Retinal pigment epithelial cell (primary cell): ENCODE measurements around the gene EPB41.
"Not testable (repeated sequence)": the region's sequence is repeated elsewhere in the genome, so short reads cannot be mapped to it uniquely, and the experiment has no call there.

Experiments used
- DNase-seq: peaks from one replicate; pipeline ENCODE4 v3.0.0-alpha.2; 2010; ENCODE audit warnings: low read depth
- H3K4me3 ChIP-seq: 2 replicates; pipeline ENCODE4 v1.5.1; 2011; ENCODE audit warnings: mild to moderate bottlenecking, low read length, control low read depth, moderate library complexity
- CTCF ChIP-seq: conservative IDR thresholded peaks from 2 replicates; pipeline ENCODE4 v1.5.1; 2011; ENCODE audit warnings: low read depth, low read length, control low read depth, inconsistent platforms

EPB41 gene

GRCh38 chr1:29148656-29149491 is 234.5 kb downstream of the EPB41 start:
- H3K4me3 ChIP-seq = no peak overlapping the region
- no peak for TF ChIP-seq CTCF
- no peak for DNase-seq

- not testable (repeated sequence) for DNase-seq, H3K4me3 ChIP-seq
Measured at GRCh38 chr1:29150346-29150745, 236.0 kb downstream of the EPB41 start.

GRCh38 chr1:29152046-29152805 is 237.9 kb downstream of the EPB41 start:
- no peak overlapping the region for H3K4me3 ChIP-seq

GRCh38 chr1:29156543-29157268 is 242.3 kb downstream of the EPB41 start:
- TF ChIP-seq CTCF = no peak
- no peak overlapping the region for H3K4me3 ChIP-seq
- peak; percentile 92 for DNase-seq

More at GRCh38 chr1:29152046-29152805, 237.9 kb downstream of the EPB41 start:
- no peak for TF ChIP-seq CTCF
- no peak for DNase-seq

- no peak for DNase-seq
- TF ChIP-seq CTCF = no peak
Measured at GRCh38 chr1:29157269-29157601, 242.9 kb downstream of the EPB41 start.

GRCh38 chr1:29159773-29160172 is 245.4 kb downstream of the EPB41 start:
- DNase-seq = no peak
- no peak overlapping the region for H3K4me3 ChIP-seq
- TF ChIP-seq CTCF = no peak

More at GRCh38 chr1:29157269-29157601, 242.9 kb downstream of the EPB41 start:
- no peak overlapping the region for H3K4me3 ChIP-seq

GRCh38 chr1:29162025-29162424 is 247.7 kb downstream of the EPB41 start:
- H3K4me3 ChIP-seq = no peak overlapping the region
- no peak for TF ChIP-seq CTCF
- no peak for DNase-seq
